SK-N-SH (cell line): ENCODE measurements around the gene TKT. TPM values are rescaled to one million over a fixed set of nuclear protein-coding genes. Genes with fewer than 3 reads are reported as not detected.

Experiments
- CTCF ChIA-PET: fragments of 300-600, 350-600 bp; formaldehyde crosslinking; extraction: SDS; loops from one replicate; lab custom pipeline; 2021; lab: Yijun Ruan, JAX
- POLR2A ChIA-PET: fragments of 350-600 bp; sonication (Branson Sonifier 250); formaldehyde crosslinking; extraction: SDS; loops from one replicate; lab custom pipeline; 2020; ENCODE audit warnings: antibody characterized with exemption, inconsistent platforms; lab: Yijun Ruan, JAX
- DNase-seq: peaks from one replicate; pipeline ENCODE4 v3.0.0; 2012
- H2AFZ ChIP-seq: fragments of 200-600 bp; sonication (generic); 2 replicates; pipeline ENCODE4 v1.8.1; 2016; ENCODE audit warnings: antibody characterized with exemption, mild to moderate bottlenecking, low read depth
- H3F3A ChIP-seq: fragments of 200-600 bp; sonication (generic); replicated peaks from 2 replicates; pipeline ENCODE3; 2016; ENCODE audit warnings: antibody characterized with exemption, mild to moderate bottlenecking; ENCODE audit not compliant: insufficient read depth
- H3K27ac ChIP-seq, 2 experiments: fragments of 200-500 bp in 1 of 2; fragments of 200-600 bp in 1 of 2; sonication (Bioruptor generic) in 1 of 2; sonication (generic), shearing (Covaris generic) in 1 of 2; 2 replicates each; pipeline versions ENCODE4 v1.5.1 to v1.6.1; 2014 to 2016; ENCODE audit warnings: low read depth in 2 of 2, inconsistent platforms in 1 of 2, low read length in 1 of 2, mild to moderate bottlenecking in 1 of 2, mixed read lengths in 1 of 2
- H3K27me3 ChIP-seq: fragments of 200-600 bp; sonication (generic), shearing (Covaris generic); 2 replicates; pipeline ENCODE4 v1.6.1; 2016; ENCODE audit warnings: mixed run types; ENCODE audit not compliant: insufficient read depth
- H3K36me3 ChIP-seq, 2 experiments: fragments of 200-500 bp in 1 of 2; fragments of 200-600 bp in 1 of 2; sonication (Bioruptor generic) in 1 of 2; sonication (generic) in 1 of 2; replicated peaks in 1 of 2; 2 replicates each; pipeline versions ENCODE3 to v1.5.1; 2014 to 2016; ENCODE audit warnings: low read length in 1 of 2, mild to moderate bottlenecking in 1 of 2; ENCODE audit not compliant: insufficient read depth in 2 of 2, control insufficient read depth in 1 of 2
- H3K4me1 ChIP-seq, 2 experiments: fragments of 200-500 bp in 1 of 2; fragments of 200-600 bp in 1 of 2; sonication (Bioruptor generic) in 1 of 2; sonication (generic), shearing (Covaris generic) in 1 of 2; 2 replicates each; pipeline versions ENCODE4 v1.5.1 to v1.6.1; 2014 to 2016; ENCODE audit warnings: low read depth in 1 of 2, low read length in 1 of 2, mixed run types in 1 of 2; ENCODE audit not compliant: insufficient read depth in 2 of 2, control insufficient read depth in 1 of 2
- H3K4me2 ChIP-seq: fragments of 200-600 bp; sonication (generic), shearing (Covaris generic); 2 replicates; pipeline ENCODE4 v1.6.1; 2017; ENCODE audit warnings: mixed run types
- H3K4me3 ChIP-seq, 2 experiments: fragments of 200-500 bp in 1 of 2; fragments of 200-600 bp in 1 of 2; sonication (Bioruptor generic) in 1 of 2; sonication (generic), shearing (Covaris generic) in 1 of 2; 2 replicates each; pipeline versions ENCODE4 v1.5.1 to v1.8.1; 2014 to 2016; ENCODE audit warnings: low read depth in 2 of 2, inconsistent platforms in 1 of 2, low read length in 1 of 2, mild to moderate bottlenecking in 1 of 2, mixed read lengths in 1 of 2, moderate library complexity in 1 of 2
- H3K79me2 ChIP-seq: fragments of 200-600 bp; sonication (generic); 2 replicates; pipeline ENCODE4 v1.8.1; 2017; ENCODE audit warnings: mild to moderate bottlenecking; ENCODE audit not compliant: insufficient read depth
- H3K9ac ChIP-seq: fragments of 200-600 bp; sonication (generic); 2 replicates; pipeline ENCODE4 v1.6.1; 2017; ENCODE audit warnings: mixed run types
- H3K9me2 ChIP-seq: fragments of 200-600 bp; sonication (generic); 2 replicates; pipeline ENCODE4 v1.6.1; 2017; ENCODE audit warnings: mixed run types
- H3K9me3 ChIP-seq: fragments of 200-600 bp; sonication (generic); 2 replicates; pipeline ENCODE4 v1.6.1; 2017; ENCODE audit warnings: mixed run types, mild to moderate bottlenecking, moderate library complexity
- H4K20me1 ChIP-seq: fragments of 200-600 bp; sonication (generic); 2 replicates; pipeline ENCODE4 v1.6.1; 2017; ENCODE audit warnings: mild to moderate bottlenecking, mixed run types; ENCODE audit not compliant: insufficient read depth
- CHD2 ChIP-seq: fragments of 150-350 bp; IDR thresholded peaks from 2 replicates; pipeline ENCODE4 v1.6.1; 2018; ENCODE audit warnings: low read length; ENCODE audit not compliant: partially characterized antibody
- CTCF ChIP-seq: fragments of 200-600 bp; sonication (generic); IDR thresholded peaks from 2 replicates; pipeline ENCODE4 v1.6.1; 2017; ENCODE audit warnings: antibody characterized with exemption, mild to moderate bottlenecking, moderate library complexity
- ELF1 ChIP-seq: IDR thresholded peaks from 2 replicates; pipeline ENCODE4 v1.4.0; 2012
- GABPA ChIP-seq: IDR thresholded peaks from 2 replicates; pipeline ENCODE4 v1.4.0; 2012; ENCODE audit warnings: low read depth, mild to moderate bottlenecking
- MXI1 ChIP-seq: IDR thresholded peaks from 2 replicates; pipeline ENCODE4 v1.6.1; 2012; ENCODE audit warnings: mild to moderate bottlenecking, low read depth, low read length, improper control_type of control experiment
- NFIC ChIP-seq: IDR thresholded peaks from 2 replicates; pipeline ENCODE4 v1.4.0; 2012; ENCODE audit warnings: borderline replicate concordance
- POLR2AphosphoS5 ChIP-seq: IDR thresholded peaks from 2 replicates; pipeline ENCODE4 v1.6.1; 2012; ENCODE audit warnings: low read depth, low read length
- RAD21 ChIP-seq: IDR thresholded peaks from 2 replicates; pipeline ENCODE4 v1.6.1; 2012; ENCODE audit warnings: mild to moderate bottlenecking, low read length
- RXRA ChIP-seq: IDR thresholded peaks from 2 replicates; pipeline ENCODE4 v1.4.0; 2012; ENCODE audit warnings: low read depth, mild to moderate bottlenecking, borderline replicate concordance
- TCF12 ChIP-seq: IDR thresholded peaks from 2 replicates; pipeline ENCODE4 v1.4.0; 2012
- USF1 ChIP-seq: IDR thresholded peaks from 2 replicates; pipeline ENCODE4 v1.4.0; 2012; ENCODE audit warnings: low read depth, borderline replicate concordance
- YY1 ChIP-seq: IDR thresholded peaks from 2 replicates; pipeline ENCODE4 v1.4.0; 2012; ENCODE audit warnings: low read depth, mild to moderate bottlenecking
- WGBS: methylation state at CpG from one replicate; pipeline ENCODE4 v1.1.6; 2017; ENCODE audit warnings: low lambda C conversion rate; 5-methylcytosine and 5-hydroxymethylcytosine counted together
- polyA plus RNA-seq, 3 experiments: library from polyadenylated mRNA; depleted of rRNA; stranded (reverse); fragments of >200 nt; gene quantifications; 2 replicates each; pipeline ENCODE4 v1.2.3, GENCODE V29; 2012

TKT gene
- polyA plus RNA-seq, 1 of the 3 experiments (the other 2 are of a cell fraction), result 144 TPM

GRCh38 chr3:53194210-53195065, 61.4 kb downstream of the TKT start:
- H3K9me3 ChIP-seq, result no peaks in the 10 kb centered on the region
- no peaks in the 10 kb centered on the region for H3K27me3 ChIP-seq
- H3K79me2 ChIP-seq, result no peaks in the 10 kb centered on the region
- H3K9me2 ChIP-seq, result no peaks in the 10 kb centered on the region
- H3K4me2 ChIP-seq, result no peak overlapping the region
- no peaks in the 10 kb centered on the region for H3K36me3 ChIP-seq
- H3F3A ChIP-seq, result no peaks in the 10 kb centered on the region
- H3K4me3 ChIP-seq, result no peak overlapping the region
- H3K9ac ChIP-seq, result no peak overlapping the region
- H2AFZ ChIP-seq, result no peak overlapping the region
- ChIA-PET CTCF (interaction anchor here (1.0 to 7.4 kb wide), 15 partner anchors 10 to 81 kb away, joined by 3 to 206 read pairs (median 14); partner anchors contain the start of gene PRKCD), POLR2A (no interaction called here)
- peak; percentile 30 for DNase-seq
- TF ChIP-seq POLR2AphosphoS5 (no peak), NFIC (peak; percentile 31), CHD2 (no peak), ELF1 (no peak)
- no peaks in the 10 kb centered on the region for H4K20me1 ChIP-seq
- peaks cover 0 to 9% of the 10 kb centered on the region in 2 experiments; a peak in 1 of 4 replicates for H3K4me1 ChIP-seq
- H3K27ac ChIP-seq, result no peak overlapping the region
- WGBS, result 87% methylated on average over 13 of the region's 14 CpGs

GRCh38 chr3:53193466-53194209, 62.2 kb downstream of the TKT start:
- H2AFZ ChIP-seq, result no peak overlapping the region

More at GRCh38 chr3:53193466-53194209, 62.2 kb downstream of the TKT start:
- Histone ChIP-seq H3K27me3 (no peaks in the 10 kb centered on the region), H3K4me2 (no peak overlapping the region), H4K20me1 (no peaks in the 10 kb centered on the region), H3K9ac (no peak overlapping the region), H3K36me3 (no peaks in the 10 kb centered on the region), H3K4me1 (peaks cover 0 to 9% of the 10 kb centered on the region in 2 experiments; a peak in 1 of 4 replicates), H3K27ac (no peak overlapping the region), H3K4me3 (no peak overlapping the region), H3K79me2 (no peaks in the 10 kb centered on the region), H3K9me2 (no peaks in the 10 kb centered on the region), H3F3A (no peaks in the 10 kb centered on the region), H3K9me3 (no peaks in the 10 kb centered on the region)
- TF ChIP-seq YY1 (no peak), TCF12 (no peak), USF1 (no peak), MXI1 (no peak), GABPA (no peak), RAD21 (no peak), CTCF (no peak), RXRA (no peak)
- 86% methylated on average over 10 of the region's 11 CpGs for WGBS
- ChIA-PET POLR2A (interaction anchor here (0.7 kb wide), 1 partner anchor 81 kb away, joined by 6 read pairs; no protein-coding TSS in a partner anchor), CTCF (interaction anchor here (1.0 to 5.2 kb wide), 5 partner anchors 26 to 79 kb away, joined by 3 to 25 read pairs (median 3); no protein-coding TSS in a partner anchor)
- DNase-seq, result peak; percentile 28
